Lower leg skin (tissue), 3 donors: Measurements from ENCODE around the gene CAPN2.

Experiments
- CTCF ChIP-seq, 3 donors: fragments of 450-650 bp; IDR thresholded peaks; one replicate each; pipeline ENCODE4 v1.5.1; 2016; ENCODE audit warnings: antibody characterized with exemption in 3 of 3, mild to moderate bottlenecking in 3 of 3, moderate library complexity in 2 of 3
- POLR2A ChIP-seq, 2 donors: fragments of 450-650 bp; IDR thresholded peaks; one replicate each; pipeline ENCODE4 v1.6.1; 2016 to 2017; ENCODE audit warnings: antibody characterized with exemption in 2 of 2, mild to moderate bottlenecking in 1 of 2, moderate library complexity in 1 of 2

DNA sequence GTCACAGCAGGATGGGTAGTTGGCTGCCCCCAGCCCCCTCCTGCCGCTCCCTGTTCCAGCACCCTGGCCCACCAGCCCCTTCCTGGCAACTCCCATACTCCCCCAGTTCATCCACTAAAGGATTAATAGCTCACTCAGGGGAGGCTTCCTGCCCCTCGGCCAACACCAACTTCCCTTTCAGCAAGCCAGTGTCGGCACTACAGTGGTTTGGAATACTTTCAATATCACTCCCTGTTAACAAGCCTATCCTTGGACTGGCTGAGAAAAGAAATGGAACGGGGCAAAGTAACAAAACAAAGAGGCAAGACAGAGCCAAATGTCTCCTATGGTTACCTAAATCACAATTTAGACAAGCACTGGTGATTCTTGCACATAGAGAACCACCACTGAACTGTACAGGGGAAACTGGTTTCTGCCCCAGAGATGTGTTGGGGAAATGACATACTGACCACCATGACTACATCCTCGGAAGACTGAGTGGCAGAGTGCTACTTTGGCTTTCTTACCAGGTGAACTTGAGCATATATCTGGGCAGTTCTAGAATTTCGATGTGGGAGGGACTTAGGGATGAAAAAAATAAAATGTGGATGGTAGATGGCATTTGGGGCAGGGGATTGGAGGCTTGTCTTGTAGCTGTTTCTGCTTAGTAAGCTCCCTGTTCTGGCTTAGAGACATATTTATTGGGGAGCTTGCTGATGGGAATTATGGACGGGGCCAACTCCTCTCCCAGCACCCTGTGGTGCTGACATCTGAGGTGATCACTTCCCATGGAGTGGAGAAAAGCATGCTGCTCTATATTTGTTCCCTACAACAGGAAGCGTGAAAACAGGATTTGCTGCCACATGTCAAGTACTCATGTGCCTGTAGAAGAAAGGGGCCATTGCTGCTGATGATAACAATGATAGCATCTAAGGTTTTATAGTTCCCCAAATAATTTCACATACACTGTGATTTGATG lies 7.1 kb upstream of the CAPN2 start:
- TF ChIP-seq CTCF (IDR thresholded peaks at IDR 0.05) (no peak), POLR2A (IDR thresholded peaks at IDR 0.05) (no peak)
